Endothelial cell (in vitro differentiated cells): ENCODE data around the gene SORCS1. TPM values are rescaled to one million over a fixed set of nuclear protein-coding genes. Genes with fewer than 3 reads are reported as not detected.

Source experiments
- DNase-seq: peaks from one replicate; pipeline ENCODE4 v3.0.0; 2021; ENCODE audit warnings: low spot score
- H3K27ac Mint-ChIP-seq: one replicate; pipeline ENCODE4 v1.8.0; 2021; ENCODE audit warnings: mixed read lengths, inconsistent platforms; ENCODE audit not compliant: unreplicated experiment
- H3K27me3 Mint-ChIP-seq: one replicate; pipeline ENCODE4 v1.8.0; 2021; ENCODE audit warnings: mild to moderate bottlenecking, moderate library complexity, mixed read lengths, inconsistent platforms; ENCODE audit not compliant: unreplicated experiment
- H3K36me3 Mint-ChIP-seq: one replicate; pipeline ENCODE4 v1.8.0; 2021; ENCODE audit warnings: mild to moderate bottlenecking, low read depth, mixed read lengths, inconsistent platforms; ENCODE audit not compliant: unreplicated experiment
- H3K4me1 Mint-ChIP-seq: one replicate; pipeline ENCODE4 v1.8.0; 2021; ENCODE audit warnings: mild to moderate bottlenecking, mixed read lengths, inconsistent platforms; ENCODE audit not compliant: unreplicated experiment
- H3K4me3 Mint-ChIP-seq: one replicate; pipeline ENCODE4 v1.8.0; 2021; ENCODE audit warnings: mild to moderate bottlenecking, mixed read lengths, inconsistent platforms; ENCODE audit not compliant: unreplicated experiment
- H3K9me3 Mint-ChIP-seq: one replicate; pipeline ENCODE4 v1.8.0; 2021; ENCODE audit warnings: mixed read lengths, inconsistent platforms; ENCODE audit not compliant: unreplicated experiment
- total RNA-seq: library from RNA; stranded (reverse); fragmentation: NEBNext Ultra II Directional; extraction: Animal tissue kit (Norgen Biotek cat#: 25700); gene quantifications from one replicate; pipeline ENCODE4 v1.2.1, GENCODE V29; 2021; ENCODE audit not compliant: unreplicated experiment
- TF ChIP-seq, protein P1 (sequence below): fragments of 200-600 bp; sonication (generic); IDR thresholded peaks from one replicate; pipeline ENCODE4 v1.5.0; 2021; ENCODE audit warnings: antibody characterized with exemption; ENCODE audit not compliant: unreplicated experiment

Gene SORCS1
- total RNA-seq, 1 donor from 2014 or later: 0.56 TPM

DNA sequence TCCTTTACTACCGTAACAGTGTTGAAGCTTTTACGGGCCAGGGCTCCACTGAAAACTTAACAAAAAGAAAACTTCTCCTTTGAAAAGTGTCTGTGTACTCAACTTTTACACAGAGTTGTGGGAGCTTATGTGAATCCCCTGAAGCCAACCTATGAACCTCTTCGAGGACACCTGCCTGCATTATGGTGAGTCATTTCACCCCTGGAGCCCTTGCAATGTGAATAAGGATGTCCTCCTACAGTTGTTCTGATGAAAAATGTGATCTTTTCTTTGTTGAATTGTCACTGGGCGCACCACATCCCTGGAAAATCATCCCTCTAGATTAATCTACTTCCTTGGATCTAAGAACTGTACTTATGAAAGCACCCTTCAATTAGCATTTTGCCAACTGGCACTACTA, 93.2 kb downstream of the SORCS1 start:
- H3K36me3 Mint-ChIP-seq: no peaks in the 10 kb centered on the region
- no peak for DNase-seq

GRCh38 chr10:107067843-107068242, 96.7 kb downstream of the SORCS1 start:
- Mint-ChIP-seq H3K27ac (no peak overlapping the region), H3K4me3 (no peak overlapping the region)

More for the DNA sequence above, 93.2 kb downstream of the SORCS1 start:
- no peaks in the 10 kb centered on the region for H3K27me3 Mint-ChIP-seq
- TF ChIP-seq, protein P1, sequence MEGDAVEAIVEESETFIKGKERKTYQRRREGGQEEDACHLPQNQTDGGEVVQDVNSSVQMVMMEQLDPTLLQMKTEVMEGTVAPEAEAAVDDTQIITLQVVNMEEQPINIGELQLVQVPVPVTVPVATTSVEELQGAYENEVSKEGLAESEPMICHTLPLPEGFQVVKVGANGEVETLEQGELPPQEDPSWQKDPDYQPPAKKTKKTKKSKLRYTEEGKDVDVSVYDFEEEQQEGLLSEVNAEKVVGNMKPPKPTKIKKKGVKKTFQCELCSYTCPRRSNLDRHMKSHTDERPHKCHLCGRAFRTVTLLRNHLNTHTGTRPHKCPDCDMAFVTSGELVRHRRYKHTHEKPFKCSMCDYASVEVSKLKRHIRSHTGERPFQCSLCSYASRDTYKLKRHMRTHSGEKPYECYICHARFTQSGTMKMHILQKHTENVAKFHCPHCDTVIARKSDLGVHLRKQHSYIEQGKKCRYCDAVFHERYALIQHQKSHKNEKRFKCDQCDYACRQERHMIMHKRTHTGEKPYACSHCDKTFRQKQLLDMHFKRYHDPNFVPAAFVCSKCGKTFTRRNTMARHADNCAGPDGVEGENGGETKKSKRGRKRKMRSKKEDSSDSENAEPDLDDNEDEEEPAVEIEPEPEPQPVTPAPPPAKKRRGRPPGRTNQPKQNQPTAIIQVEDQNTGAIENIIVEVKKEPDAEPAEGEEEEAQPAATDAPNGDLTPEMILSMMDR: no peak
- H3K4me1 Mint-ChIP-seq: peaks cover 2% of the 10 kb centered on the region
- H3K4me3 Mint-ChIP-seq: no peak overlapping the region
- no peaks in the 10 kb centered on the region for H3K9me3 Mint-ChIP-seq
- H3K27ac Mint-ChIP-seq: no peak overlapping the region

GRCh38 chr10:107064075-107064474, 100.4 kb downstream of the SORCS1 start:
- no peak for DNase-seq
- TF ChIP-seq, protein P1: no peak
- Mint-ChIP-seq H3K27me3 (no peaks in the 10 kb centered on the region), H3K4me1 (peaks cover 2% of the 10 kb centered on the region), H3K9me3 (no peaks in the 10 kb centered on the region), H3K4me3 (no peak overlapping the region), H3K27ac (no peak overlapping the region), H3K36me3 (no peaks in the 10 kb centered on the region)

More at GRCh38 chr10:107067843-107068242, 96.7 kb downstream of the SORCS1 start:
- peaks cover 2% of the 10 kb centered on the region for H3K4me1 Mint-ChIP-seq
- no peaks in the 10 kb centered on the region for H3K36me3 Mint-ChIP-seq
- no peaks in the 10 kb centered on the region for H3K27me3 Mint-ChIP-seq
- H3K9me3 Mint-ChIP-seq: no peaks in the 10 kb centered on the region
- DNase-seq: no peak
- TF ChIP-seq, protein P1: no peak

DNA sequence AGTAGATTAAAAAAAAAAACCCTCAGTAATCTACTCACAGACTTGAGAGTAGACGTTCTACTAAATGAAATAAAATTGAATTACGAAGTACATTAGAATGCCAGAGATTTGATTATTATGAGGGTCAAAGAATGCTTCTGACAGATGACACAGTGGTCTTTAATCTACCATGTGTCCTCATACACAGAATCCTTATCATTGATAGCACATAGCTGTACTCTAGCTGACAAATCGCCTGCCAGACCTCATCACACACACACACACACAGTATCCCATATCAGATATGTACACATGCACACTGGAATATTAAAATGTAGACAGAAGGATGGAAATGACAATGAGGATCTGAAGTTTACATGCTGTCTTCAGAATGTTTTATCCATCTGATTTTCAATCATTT, 104.6 kb downstream of the SORCS1 start:
- no peaks in the 10 kb centered on the region for H3K4me1 Mint-ChIP-seq
- H3K27ac Mint-ChIP-seq: no peak overlapping the region
- no peaks in the 10 kb centered on the region for H3K27me3 Mint-ChIP-seq
- DNase-seq: no peak
- no peak overlapping the region for H3K4me3 Mint-ChIP-seq
- H3K9me3 Mint-ChIP-seq: no peaks in the 10 kb centered on the region
- no peaks in the 10 kb centered on the region for H3K36me3 Mint-ChIP-seq
- TF ChIP-seq, protein P1: no peak

DNA sequence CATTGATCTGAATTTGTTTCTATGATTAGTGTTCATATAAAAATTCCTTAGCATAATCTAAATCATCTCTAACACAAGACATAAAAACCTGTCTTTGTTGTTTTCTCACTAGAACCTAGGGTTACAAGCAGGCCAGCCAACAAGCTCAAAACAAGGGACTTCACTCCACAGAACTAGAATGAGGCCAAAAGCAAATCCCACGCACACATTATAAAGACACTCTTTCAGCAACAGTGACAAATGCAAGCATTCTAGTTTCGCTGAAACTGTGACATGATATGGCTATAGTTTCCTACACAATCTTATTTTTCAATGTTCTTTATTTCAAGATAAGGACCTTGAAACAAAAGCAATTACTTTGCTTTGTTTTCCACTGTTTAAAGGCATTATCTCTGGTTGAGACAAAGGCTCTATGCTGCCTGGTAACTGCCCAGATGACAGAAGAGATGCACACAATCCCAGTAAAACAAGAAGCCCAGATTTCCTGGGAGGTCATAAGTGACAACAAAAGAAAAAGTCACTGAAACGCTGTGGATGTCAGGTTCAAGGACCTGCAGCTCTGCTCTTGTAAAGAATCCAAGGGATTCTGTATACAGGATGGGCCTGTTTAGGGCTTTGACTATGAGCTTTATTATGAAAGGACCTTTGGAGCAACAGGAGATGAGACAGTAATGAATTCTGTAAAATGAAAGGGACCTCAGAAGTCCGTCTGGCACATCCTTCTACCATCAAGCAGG, 105.3 kb downstream of the SORCS1 start:
- Mint-ChIP-seq H3K4me1 (no peaks in the 10 kb centered on the region), H3K27ac (no peak overlapping the region), H3K27me3 (peaks cover 1% of the 10 kb centered on the region), H3K36me3 (no peaks in the 10 kb centered on the region), H3K4me3 (no peak overlapping the region), H3K9me3 (no peaks in the 10 kb centered on the region)
- TF ChIP-seq, protein P1: no peak
- DNase-seq: no peak
